ENCODE data around the gene FMNL2. TPM values are rescaled to one million over a fixed set of nuclear protein-coding genes. Genes with fewer than 3 reads are reported as not detected.

The FMNL2 gene
- total RNA-seq, 1 experiment from 2014 or later = 33.6 TPM

- no peak overlapping the region for H3K56ac ChIP-seq (ENCODE audit: insufficient read length, low read depth, low read length)
- H3K4ac ChIP-seq (ENCODE audit: low read depth, low read length) = no peak overlapping the region
- H3K4me2 ChIP-seq (ENCODE audit: insufficient read depth, insufficient read length, low read length) = no peak overlapping the region
- Mint-ChIP-seq H3K36me3 (ENCODE audit: insufficient read depth in 1 of 3, low read depth in 3 of 3) (peaks cover 6 to 12% (median 8%) of the 10 kb centered on the region in 3 experiments; a peak in 5 of 7 replicates), H3K4me3 (no peak overlapping the region), H3K27ac (no peak overlapping the region), H3K4me1 (no peaks in the 10 kb centered on the region), H3K27me3 (ENCODE audit: low read depth) (no peaks in the 10 kb centered on the region), H3K9me3 (no peaks in the 10 kb centered on the region)
- WGBS (ENCODE audit: extremely low coverage, insufficient read length, low lambda C conversion rate) = no CpG with 5 or more reads among the region's 2 CpGs
- no peaks in the 10 kb centered on the region for H3K23me2 ChIP-seq (ENCODE audit: insufficient read length, low read depth, low read length, poor library complexity, severe bottlenecking)
- TF ChIP-seq, protein P1, sequence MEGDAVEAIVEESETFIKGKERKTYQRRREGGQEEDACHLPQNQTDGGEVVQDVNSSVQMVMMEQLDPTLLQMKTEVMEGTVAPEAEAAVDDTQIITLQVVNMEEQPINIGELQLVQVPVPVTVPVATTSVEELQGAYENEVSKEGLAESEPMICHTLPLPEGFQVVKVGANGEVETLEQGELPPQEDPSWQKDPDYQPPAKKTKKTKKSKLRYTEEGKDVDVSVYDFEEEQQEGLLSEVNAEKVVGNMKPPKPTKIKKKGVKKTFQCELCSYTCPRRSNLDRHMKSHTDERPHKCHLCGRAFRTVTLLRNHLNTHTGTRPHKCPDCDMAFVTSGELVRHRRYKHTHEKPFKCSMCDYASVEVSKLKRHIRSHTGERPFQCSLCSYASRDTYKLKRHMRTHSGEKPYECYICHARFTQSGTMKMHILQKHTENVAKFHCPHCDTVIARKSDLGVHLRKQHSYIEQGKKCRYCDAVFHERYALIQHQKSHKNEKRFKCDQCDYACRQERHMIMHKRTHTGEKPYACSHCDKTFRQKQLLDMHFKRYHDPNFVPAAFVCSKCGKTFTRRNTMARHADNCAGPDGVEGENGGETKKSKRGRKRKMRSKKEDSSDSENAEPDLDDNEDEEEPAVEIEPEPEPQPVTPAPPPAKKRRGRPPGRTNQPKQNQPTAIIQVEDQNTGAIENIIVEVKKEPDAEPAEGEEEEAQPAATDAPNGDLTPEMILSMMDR (conservative IDR thresholded peaks at IDR 0.05) = no peak
- no peak overlapping the region for H3K27ac ChIP-seq (ENCODE audit: insufficient read length, low read depth, low read length)
- H3K27me3 ChIP-seq (ENCODE audit: insufficient read depth, low read length) = no peaks in the 10 kb centered on the region
- H4K91ac ChIP-seq (ENCODE audit: insufficient read length, low read depth, low read length) = no peak overlapping the region
- no peaks in the 10 kb centered on the region for H3K9me3 ChIP-seq (ENCODE audit: control insufficient read depth, low read depth, low read length)
- H2BK12ac ChIP-seq (ENCODE audit: insufficient read length, low read depth, low read length) = no peak overlapping the region
- H2BK20ac ChIP-seq (ENCODE audit: low read depth, low read length, poor library complexity, severe bottlenecking) = no peak overlapping the region
- no peak overlapping the region for H4K5ac ChIP-seq (ENCODE audit: insufficient read length, low read depth, low read length)
- H3K79me1 ChIP-seq (ENCODE audit: insufficient read depth, low read depth, low read length, poor library complexity, severe bottlenecking) = no peaks in the 10 kb centered on the region
- no peak for DNase-seq
- no peak overlapping the region for H3T11ph ChIP-seq (ENCODE audit: low read length)
- H4K20me1 ChIP-seq (ENCODE audit: control insufficient read depth, insufficient read depth, insufficient read length) = no peaks in the 10 kb centered on the region
- H3K9ac ChIP-seq (ENCODE audit: extremely low read depth, insufficient read length, low read length) = no peak overlapping the region
- H3K14ac ChIP-seq (ENCODE audit: insufficient read depth, low read length) = no peak overlapping the region
- 0 out of 2 replicates have a peak, but pooled peaks cover 5% of the 10 kb centered on the region for H3K4me1 ChIP-seq (ENCODE audit: insufficient read depth, low read length)
- no peak overlapping the region for H2AFZ ChIP-seq (ENCODE audit: low read length)
- H2AK5ac ChIP-seq (ENCODE audit: insufficient read length, low read length) = no peak overlapping the region
- H3K23ac ChIP-seq (ENCODE audit: insufficient read length, low read depth, low read length) = no peak overlapping the region
- H4K8ac ChIP-seq (replicated peaks; ENCODE audit: insufficient read length, low read depth, low read length) = no peak overlapping the region
- no peaks in the 10 kb centered on the region for H3K79me2 ChIP-seq (ENCODE audit: insufficient read depth, low read length)
- H2BK120ac ChIP-seq (ENCODE audit: low read depth, low read length, poor library complexity, severe bottlenecking) = no peak overlapping the region
- no peak overlapping the region for H2BK15ac ChIP-seq (ENCODE audit: low read depth, low read length)
- H3K18ac ChIP-seq (ENCODE audit: insufficient read length, low read depth, low read length) = no peak overlapping the region
- H2BK5ac ChIP-seq (ENCODE audit: insufficient read length, low read length) = no peak overlapping the region
Measured at GRCh38 chr2:152582081-152582480, 247.1 kb downstream of the FMNL2 start.

All from H9 (cell line).